GM19351 (cell line): Measurements from ENCODE around the gene OPCML.
A peak's percentile ranks its signal among the peaks of the same experiment; 100 is the strongest.

Experiments
- ATAC-seq: cut with Tn5 transposase; IDR thresholded peaks from one replicate; pipeline ENCODE4 v1.9.1; 2021; ENCODE audit warnings: mild to moderate bottlenecking, moderate library complexity; ENCODE audit not compliant: unreplicated experiment

Gene OPCML

GRCh38 chr11:133191931-133192330, 340.4 kb downstream of the OPCML start:
- ATAC-seq = no peak

GRCh38 chr11:133181667-133182066, 350.6 kb downstream of the OPCML start:
- ATAC-seq = no peak

- no peak for ATAC-seq
Observed at GRCh38 chr11:133181066-133181465, 351.2 kb downstream of the OPCML start.

- no peak for ATAC-seq
Observed at GRCh38 chr11:133180201-133180600, 352.1 kb downstream of the OPCML start.

GRCh38 chr11:133176748-133177147, 355.6 kb downstream of the OPCML start:
- ATAC-seq = no peak

GRCh38 chr11:133175103-133175502, 357.2 kb downstream of the OPCML start:
- peak; percentile 70 for ATAC-seq

GRCh38 chr11:133173810-133174412, 358.4 kb downstream of the OPCML start:
- ATAC-seq = no peak

- ATAC-seq = peak; percentile 70
Observed at GRCh38 chr11:133172349-133172748, 360.0 kb downstream of the OPCML start.

GRCh38 chr11:133171374-133171773, 360.9 kb downstream of the OPCML start:
- no peak for ATAC-seq

GRCh38 chr11:133168016-133168415, 364.3 kb downstream of the OPCML start:
- no peak for ATAC-seq

- ATAC-seq = no peak
Observed at GRCh38 chr11:133166662-133167061, 365.6 kb downstream of the OPCML start.

- no peak for ATAC-seq
Observed at GRCh38 chr11:133164986-133165385, 367.3 kb downstream of the OPCML start.

GRCh38 chr11:133163463-133164419, 368.6 kb downstream of the OPCML start:
- ATAC-seq = peak; percentile 92

- ATAC-seq = no peak
Observed at GRCh38 chr11:133162227-133162626, 370.1 kb downstream of the OPCML start.

GRCh38 chr11:133160754-133161153, 371.5 kb downstream of the OPCML start:
- ATAC-seq = no peak

GRCh38 chr11:133156986-133157745, 375.1 kb downstream of the OPCML start:
- ATAC-seq = no peak

GRCh38 chr11:133154781-133155180, 377.5 kb downstream of the OPCML start:
- ATAC-seq = no peak

GRCh38 chr11:133154076-133154475, 378.2 kb downstream of the OPCML start:
- ATAC-seq = no peak

- no peak for ATAC-seq
Observed at GRCh38 chr11:133153031-133153430, 379.3 kb downstream of the OPCML start.

- no peak for ATAC-seq
Observed at GRCh38 chr11:133149698-133150097, 382.6 kb downstream of the OPCML start.

GRCh38 chr11:133147625-133148024, 384.7 kb downstream of the OPCML start:
- no peak for ATAC-seq
